Stimulated activated CD4-positive, alpha-beta T cell treated with anti-CD3 and anti-CD28 coated beads, Interleukin-4, amount 100 ng/mL, for 24 hours (primary cell): ENCODE results near the gene SLC6A8.
"Not testable (repeated sequence)": the region's sequence is repeated elsewhere in the genome, so short reads cannot be mapped to it uniquely, and the experiment has no call there.

ENCODE experiments used
- DNase-seq: peaks from one replicate; pipeline ENCODE4 v3.0.0-alpha.2; 2020

Gene SLC6A8

GRCh38 chrX:153694256-153694655 lies 6.5 kb downstream of the SLC6A8 start:
- not testable (repeated sequence) for DNase-seq

- no peak for DNase-seq
Observed at GRCh38 chrX:153694687-153695270, 7.1 kb downstream of the SLC6A8 start.

GRCh38 chrX:153696100-153696499 lies 8.4 kb downstream of the SLC6A8 start:
- no peak for DNase-seq

- DNase-seq = not testable (repeated sequence)
Observed at GRCh38 chrX:153696538-153696937, 8.8 kb downstream of the SLC6A8 start.

DNA sequence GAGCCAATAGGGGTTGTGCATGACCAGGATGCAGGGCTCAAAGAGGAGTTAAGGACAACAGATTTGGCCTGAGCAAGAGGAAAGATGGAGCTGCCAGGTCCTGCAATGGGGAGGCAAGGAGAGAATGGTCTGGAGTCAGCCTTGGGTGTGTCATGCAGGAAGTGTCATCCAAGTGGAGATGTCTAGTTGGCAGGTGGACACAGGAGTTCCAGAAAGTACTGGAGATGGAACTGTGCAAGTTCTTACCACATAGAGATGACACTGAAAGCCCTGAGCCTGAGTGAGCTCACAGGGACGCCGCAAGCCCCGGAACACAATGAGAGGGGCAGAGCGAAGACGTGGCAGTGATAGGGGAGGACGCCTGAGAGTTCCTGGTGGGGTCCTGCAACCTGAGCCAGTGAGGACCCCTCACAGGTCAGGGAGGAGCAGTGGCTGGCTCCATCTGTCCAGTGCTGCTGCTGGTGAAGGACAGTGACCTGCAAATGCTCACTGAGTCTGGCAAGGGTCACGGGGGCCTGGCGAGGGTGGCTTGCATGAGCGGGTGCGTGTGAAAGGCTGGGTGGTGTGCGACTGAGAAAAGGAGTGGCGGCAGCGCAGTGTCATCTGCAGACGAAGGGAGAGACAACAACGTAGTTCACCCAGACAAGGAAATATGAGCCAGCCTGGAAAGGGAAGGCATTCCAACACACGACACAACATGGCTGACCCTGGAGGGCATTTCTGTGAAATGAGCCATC lies 9.4 kb downstream of the SLC6A8 start:
- not testable (repeated sequence) for DNase-seq

GRCh38 chrX:153697924-153698865 lies 10.5 kb downstream of the SLC6A8 start:
- no peak for DNase-seq

DNA sequence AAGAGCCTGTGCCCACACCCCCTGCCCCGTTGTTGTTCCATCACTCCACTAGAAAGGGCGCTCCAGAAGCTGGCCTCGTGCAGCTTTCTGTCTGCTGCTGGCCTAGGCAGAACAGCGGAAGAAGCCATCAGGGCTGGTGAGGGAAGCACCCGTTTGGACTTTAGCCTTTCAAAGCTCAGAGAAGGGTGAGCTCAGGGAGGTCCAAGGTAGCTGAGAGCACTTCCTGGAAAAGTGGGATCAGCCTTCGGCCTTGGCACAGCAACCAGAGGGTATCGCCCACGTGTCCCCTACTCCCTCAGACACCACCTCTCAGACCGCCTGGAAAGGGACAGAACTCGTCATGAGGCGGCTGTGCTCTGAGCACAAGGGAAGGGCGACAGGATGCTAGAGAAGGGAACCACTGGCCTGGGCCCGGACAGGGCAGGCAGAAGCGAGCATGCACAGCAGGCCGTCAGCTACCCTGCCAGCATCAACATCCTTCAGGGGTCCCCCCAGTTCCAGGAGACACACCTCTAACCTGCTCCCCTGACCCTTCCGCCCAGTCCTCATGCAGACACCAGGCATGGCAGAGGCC lies 11.6 kb downstream of the SLC6A8 start:
- not testable (repeated sequence) for DNase-seq

- not testable (repeated sequence) for DNase-seq
Observed at GRCh38 chrX:153699784-153700371, 12.2 kb downstream of the SLC6A8 start.

DNA sequence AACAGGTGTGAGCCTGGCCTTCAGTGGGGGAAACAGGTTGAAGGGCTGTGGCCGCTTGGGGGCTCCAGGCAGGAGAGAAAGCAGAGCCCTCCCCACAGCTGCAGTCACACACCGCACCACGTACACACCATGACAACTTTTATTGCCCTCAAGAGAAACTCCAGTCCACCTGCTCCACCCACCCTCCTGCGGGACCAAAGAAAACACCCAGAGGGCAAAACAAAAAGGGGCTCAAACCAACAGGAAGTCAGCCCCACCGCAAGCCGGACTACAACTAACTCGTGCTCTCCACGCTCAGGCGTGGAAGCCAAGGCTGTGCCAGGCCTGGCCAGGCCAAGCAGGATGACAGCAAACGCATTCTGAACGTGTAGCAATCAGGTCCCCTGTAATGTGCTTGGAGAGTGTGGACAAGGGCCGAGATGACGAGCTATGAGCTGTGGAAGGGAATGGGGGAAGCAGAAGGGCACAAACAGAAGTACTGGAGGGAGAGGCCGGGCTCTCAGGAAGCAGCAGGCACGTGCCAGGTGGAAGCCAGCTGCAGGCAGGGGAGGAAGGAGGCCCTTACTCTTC lies 12.7 kb downstream of the SLC6A8 start:
- no peak for DNase-seq

DNA sequence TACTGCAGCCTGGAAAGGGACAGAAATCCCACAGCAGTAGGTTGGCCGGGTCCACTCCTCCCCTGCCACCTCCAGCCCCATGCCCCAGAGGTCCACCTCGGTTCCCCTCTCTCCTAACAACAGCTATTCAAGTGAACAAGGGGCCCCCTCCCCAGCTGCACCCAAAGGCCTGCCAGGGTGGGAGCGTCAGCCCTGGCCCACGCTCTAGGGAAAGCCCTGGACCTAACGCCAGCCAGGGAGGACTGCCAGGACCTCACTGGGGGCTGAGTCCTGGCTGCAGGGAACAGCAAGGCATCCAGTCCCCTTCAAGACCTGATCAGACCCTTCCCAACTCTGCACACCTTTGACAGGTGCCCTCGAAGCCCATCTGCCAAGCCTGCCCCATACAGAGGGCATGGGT lies 13.2 kb downstream of the SLC6A8 start:
- DNase-seq = no peak

- no peak for DNase-seq
Observed at GRCh38 chrX:153701706-153702105, 14.0 kb downstream of the SLC6A8 start.

DNA sequence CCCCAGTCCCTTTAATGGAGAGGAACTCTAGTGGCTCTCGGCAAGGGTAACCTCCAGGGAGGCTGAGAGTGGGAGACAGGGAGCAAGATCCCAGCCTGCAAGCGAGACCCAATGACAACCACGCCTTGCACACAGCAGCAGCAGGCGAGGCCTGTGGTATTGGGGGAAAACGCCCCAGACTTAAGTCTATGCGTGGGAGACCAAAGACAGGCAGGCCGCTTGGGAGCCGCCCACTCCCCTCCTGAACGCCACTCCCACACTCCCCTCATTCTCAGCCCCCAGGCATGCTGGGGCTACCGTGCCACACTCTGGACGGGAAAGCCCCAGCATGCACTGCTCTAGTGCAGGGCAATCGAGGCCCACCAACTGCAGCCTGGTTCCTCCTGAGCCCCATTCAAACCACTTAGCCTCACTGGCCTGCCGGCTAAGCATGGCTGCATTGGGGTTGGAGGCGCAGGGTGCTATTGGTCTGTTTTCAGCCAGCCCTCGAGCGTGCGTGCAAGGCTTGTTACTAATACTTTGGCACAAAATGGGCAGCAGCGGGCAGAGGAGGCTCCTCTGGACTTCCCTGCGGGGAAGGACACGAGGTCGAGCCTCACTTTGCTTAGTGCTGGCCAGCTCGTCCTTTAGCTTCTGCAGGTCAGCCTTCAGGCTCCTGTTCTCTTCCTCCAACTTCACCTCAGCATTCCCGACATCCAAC lies 14.8 kb downstream of the SLC6A8 start:
- no peak for DNase-seq

DNA sequence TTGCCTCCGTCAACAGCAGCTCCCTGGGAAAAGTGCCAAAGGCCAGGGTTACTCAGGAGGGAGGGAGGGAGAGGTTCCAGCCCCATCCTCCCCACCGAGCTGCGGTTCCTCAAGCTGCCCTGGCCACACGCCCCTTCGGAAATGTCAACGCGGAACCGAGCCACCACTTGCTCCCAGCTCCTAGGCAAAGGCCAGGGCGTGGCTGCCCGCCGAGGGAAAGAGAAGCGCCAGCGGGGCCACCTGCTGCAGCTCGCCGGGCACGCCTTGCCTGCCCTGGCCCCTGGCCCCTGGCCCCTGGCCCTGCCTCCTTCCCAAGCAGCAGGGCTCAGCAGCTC lies 15.3 kb downstream of the SLC6A8 start:
- no peak for DNase-seq

- no peak for DNase-seq
Observed at GRCh38 chrX:153704021-153704526, 16.3 kb downstream of the SLC6A8 start.

GRCh38 chrX:153704631-153705402 lies 17.1 kb downstream of the SLC6A8 start:
- not testable (repeated sequence) for DNase-seq

DNA sequence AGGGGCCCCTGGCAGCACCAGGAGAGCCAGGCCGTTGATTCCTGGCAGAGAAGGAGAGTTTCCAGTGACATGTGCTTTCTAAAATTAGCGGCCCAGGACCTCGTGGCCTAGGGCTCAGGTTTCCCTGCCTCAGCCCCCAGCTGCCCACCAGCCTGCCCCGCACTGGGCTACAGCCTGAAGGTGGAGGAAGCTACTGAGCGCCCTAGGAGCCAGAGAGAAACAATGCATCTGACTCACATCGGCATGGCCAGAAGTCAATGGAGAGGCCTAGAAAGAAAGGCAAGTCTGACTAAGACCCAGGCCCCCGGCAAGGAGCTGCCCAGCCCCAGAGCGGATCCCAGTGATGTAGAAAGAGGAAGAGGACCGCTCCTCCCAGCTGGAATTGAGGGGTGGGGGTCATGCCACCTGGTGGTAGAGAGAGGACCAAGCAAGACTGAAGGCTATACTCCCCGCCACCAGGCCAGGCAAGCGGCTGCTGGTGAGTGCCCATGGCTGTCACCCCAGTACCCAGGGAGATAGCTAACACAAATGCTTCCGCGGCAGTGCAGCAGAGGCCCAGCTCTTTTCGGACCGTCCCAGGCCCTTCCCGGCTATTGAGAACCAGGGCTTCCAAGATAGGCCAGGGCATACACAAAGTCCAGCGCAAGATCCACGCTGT lies 17.8 kb downstream of the SLC6A8 start:
- DNase-seq = not testable (repeated sequence)

GRCh38 chrX:153706799-153707198 lies 19.1 kb downstream of the SLC6A8 start:
- DNase-seq = no peak

DNA sequence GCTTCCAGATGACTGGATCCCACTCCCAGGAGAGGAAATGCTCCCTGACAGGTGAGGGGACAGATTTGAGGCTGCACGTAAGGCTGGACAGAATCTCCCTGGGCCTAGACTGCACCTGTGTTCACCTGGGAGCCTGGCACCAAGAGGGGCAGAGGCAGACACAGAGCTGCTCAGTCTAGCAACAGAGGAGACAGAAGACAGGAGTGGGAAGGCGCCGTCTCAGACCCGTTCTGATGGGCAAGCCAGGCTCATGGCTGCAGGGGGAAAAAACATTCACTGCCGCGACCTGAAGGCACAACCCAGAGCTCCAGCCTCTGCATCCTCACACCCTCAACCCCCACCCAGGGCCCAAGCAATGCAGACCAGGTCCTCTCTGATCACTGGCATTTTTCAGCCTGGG lies 19.7 kb downstream of the SLC6A8 start:
- no peak for DNase-seq

DNA sequence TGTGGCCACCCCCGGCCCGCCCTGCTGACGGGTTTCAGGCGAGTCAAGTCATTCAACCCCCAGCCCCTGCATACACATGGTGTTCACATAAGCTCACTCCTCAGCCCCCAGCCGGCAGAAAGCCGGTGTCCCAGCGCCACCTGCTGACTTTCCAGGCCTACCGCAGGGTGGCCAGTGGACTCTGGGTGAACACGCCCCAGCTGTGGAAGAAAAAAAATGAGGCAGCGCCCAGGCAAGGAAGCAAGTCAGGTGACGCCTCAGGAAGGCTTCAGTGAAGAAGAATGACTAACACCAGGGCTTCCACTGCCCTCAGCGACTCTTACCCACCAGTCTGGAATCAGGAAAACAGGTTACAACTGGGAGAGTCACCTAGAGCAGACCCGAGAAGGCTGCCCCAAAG lies 20.7 kb downstream of the SLC6A8 start:
- DNase-seq = peak; percentile 36
